Lower leg skin (tissue), 3 donors: ENCODE data around the gene SF3B1.

Experiments
- POLR2A ChIP-seq, 2 donors: fragments of 450-650 bp; IDR thresholded peaks; one replicate each; pipeline ENCODE4 v1.6.1; 2016 to 2017; ENCODE audit warnings: antibody characterized with exemption in 2 of 2, mild to moderate bottlenecking in 1 of 2, moderate library complexity in 1 of 2
- TF ChIP-seq, protein P1 (sequence below), 3 donors: fragments of 450-650 bp; IDR thresholded peaks; one replicate each; pipeline ENCODE4 v1.5.1; 2016; ENCODE audit warnings: antibody characterized with exemption in 3 of 3, mild to moderate bottlenecking in 3 of 3, moderate library complexity in 2 of 3

GRCh38 chr2:197345846-197346370, 88.9 kb downstream of the SF3B1 start:
- TF ChIP-seq, protein P1, sequence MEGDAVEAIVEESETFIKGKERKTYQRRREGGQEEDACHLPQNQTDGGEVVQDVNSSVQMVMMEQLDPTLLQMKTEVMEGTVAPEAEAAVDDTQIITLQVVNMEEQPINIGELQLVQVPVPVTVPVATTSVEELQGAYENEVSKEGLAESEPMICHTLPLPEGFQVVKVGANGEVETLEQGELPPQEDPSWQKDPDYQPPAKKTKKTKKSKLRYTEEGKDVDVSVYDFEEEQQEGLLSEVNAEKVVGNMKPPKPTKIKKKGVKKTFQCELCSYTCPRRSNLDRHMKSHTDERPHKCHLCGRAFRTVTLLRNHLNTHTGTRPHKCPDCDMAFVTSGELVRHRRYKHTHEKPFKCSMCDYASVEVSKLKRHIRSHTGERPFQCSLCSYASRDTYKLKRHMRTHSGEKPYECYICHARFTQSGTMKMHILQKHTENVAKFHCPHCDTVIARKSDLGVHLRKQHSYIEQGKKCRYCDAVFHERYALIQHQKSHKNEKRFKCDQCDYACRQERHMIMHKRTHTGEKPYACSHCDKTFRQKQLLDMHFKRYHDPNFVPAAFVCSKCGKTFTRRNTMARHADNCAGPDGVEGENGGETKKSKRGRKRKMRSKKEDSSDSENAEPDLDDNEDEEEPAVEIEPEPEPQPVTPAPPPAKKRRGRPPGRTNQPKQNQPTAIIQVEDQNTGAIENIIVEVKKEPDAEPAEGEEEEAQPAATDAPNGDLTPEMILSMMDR (IDR thresholded peaks at IDR 0.05): no peak
- no peak for TF ChIP-seq POLR2A (IDR thresholded peaks at IDR 0.05)
